ENCODE data around the gene SMPD2. TPM values are rescaled to one million over a fixed set of nuclear protein-coding genes. Genes with fewer than 3 reads are reported as not detected.
A peak's percentile ranks its signal among the peaks of the same experiment; 100 is the strongest.

SMPD2 gene
- total RNA-seq, 4 donors from 2014 or later = 3.9 to 7.7 (median 5.9) TPM

GRCh38 chr6:109456111-109456583 lies 15.6 kb downstream of the SMPD2 start:
- no peak for ATAC-seq

GRCh38 chr6:109456710-109457561 lies 16.4 kb downstream of the SMPD2 start:
- in situ Hi-C loops (cut with MboI; ENCODE audit: low sequenced_read_pairs in 4 of 4) = no loop called here
- Histone ChIP-seq H3K27me3 (no peaks in the 10 kb centered on the region), H3K4me1 (peaks cover 18 to 34% of the 10 kb centered on the region in 2 donors)

More at GRCh38 chr6:109456111-109456583, 15.6 kb downstream of the SMPD2 start:
- TF ChIP-seq, protein P1, sequence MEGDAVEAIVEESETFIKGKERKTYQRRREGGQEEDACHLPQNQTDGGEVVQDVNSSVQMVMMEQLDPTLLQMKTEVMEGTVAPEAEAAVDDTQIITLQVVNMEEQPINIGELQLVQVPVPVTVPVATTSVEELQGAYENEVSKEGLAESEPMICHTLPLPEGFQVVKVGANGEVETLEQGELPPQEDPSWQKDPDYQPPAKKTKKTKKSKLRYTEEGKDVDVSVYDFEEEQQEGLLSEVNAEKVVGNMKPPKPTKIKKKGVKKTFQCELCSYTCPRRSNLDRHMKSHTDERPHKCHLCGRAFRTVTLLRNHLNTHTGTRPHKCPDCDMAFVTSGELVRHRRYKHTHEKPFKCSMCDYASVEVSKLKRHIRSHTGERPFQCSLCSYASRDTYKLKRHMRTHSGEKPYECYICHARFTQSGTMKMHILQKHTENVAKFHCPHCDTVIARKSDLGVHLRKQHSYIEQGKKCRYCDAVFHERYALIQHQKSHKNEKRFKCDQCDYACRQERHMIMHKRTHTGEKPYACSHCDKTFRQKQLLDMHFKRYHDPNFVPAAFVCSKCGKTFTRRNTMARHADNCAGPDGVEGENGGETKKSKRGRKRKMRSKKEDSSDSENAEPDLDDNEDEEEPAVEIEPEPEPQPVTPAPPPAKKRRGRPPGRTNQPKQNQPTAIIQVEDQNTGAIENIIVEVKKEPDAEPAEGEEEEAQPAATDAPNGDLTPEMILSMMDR (IDR thresholded peaks at IDR 0.05 in 4 of 5, conservative IDR thresholded peaks at IDR 0.05 in 1 of 5) = no peak
- H3K4me1 ChIP-seq = peaks cover 18 to 34% of the 10 kb centered on the region in 2 donors
- H3K27ac ChIP-seq = peak overlapping the region; percentile 61 to 74 (median 72)
- H3K4me3 ChIP-seq = peak overlapping the region; percentile 67 to 94 (median 80)
- no peak for DNase-seq
- peaks cover 0 to 4% of the 10 kb centered on the region in 2 donors for H3K36me3 ChIP-seq
- H3K9me3 ChIP-seq = no peaks in the 10 kb centered on the region
- in situ Hi-C loops (cut with MboI; ENCODE audit: low sequenced_read_pairs in 4 of 4) (no loop called here), intact Hi-C loops (cut with DNase I; ENCODE audit: low total_unique reads) (loop anchor here (2.0 to 10.0 kb wide), 4 partner anchors 27 to 901 kb away; partner anchors contain the start of genes AK9, CD164, FIG4 and ZBTB24)
- H3K27me3 ChIP-seq = no peaks in the 10 kb centered on the region

DNA sequence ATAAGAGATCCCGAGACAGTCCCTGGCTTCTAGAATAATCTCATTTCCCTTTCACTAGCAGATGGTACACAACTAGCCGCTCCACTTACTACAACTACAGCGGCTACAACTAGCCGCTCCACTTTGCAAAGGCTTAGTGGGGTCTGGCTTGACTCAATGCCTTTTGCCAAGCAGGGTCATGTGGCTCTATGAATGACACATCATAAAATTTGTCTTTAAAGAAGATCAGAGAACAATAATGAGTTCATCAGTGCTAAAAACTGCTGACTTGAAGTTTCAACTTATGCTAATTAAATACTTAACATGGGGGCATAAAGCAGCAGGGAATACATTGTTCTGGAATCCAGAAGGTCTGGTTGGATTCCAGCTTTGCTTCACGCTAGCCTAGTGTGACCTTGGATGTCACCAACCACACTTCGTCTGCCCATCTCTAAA lies 17.1 kb downstream of the SMPD2 start:
- H3K9me3 ChIP-seq = no peaks in the 10 kb centered on the region
- intact Hi-C loops (cut with DNase I; ENCODE audit: low total_unique reads) (loop anchor here (2.0 to 10.0 kb wide), 4 partner anchors 25 to 903 kb away; partner anchors contain the start of genes AK9, CD164, FIG4 and ZBTB24), in situ Hi-C loops (cut with MboI; ENCODE audit: low sequenced_read_pairs in 4 of 4) (no loop called here)
- H3K4me3 ChIP-seq = no peak overlapping the region
- peak overlapping the region; percentile 61 to 72 (median 68) for H3K27ac ChIP-seq
- peaks cover 0 to 5% of the 10 kb centered on the region in 2 donors for H3K36me3 ChIP-seq
- ATAC-seq (peak in 1 of 2 donors; percentile 4), DNase-seq (no peak)
- no peaks in the 10 kb centered on the region for H3K27me3 ChIP-seq
- H3K4me1 ChIP-seq = peaks cover 18 to 34% of the 10 kb centered on the region in 2 donors
- TF ChIP-seq, protein P1 (IDR thresholded peaks at IDR 0.05 in 4 of 5, conservative IDR thresholded peaks at IDR 0.05 in 1 of 5) = no peak
- no peak for TF ChIP-seq POLR2A (IDR thresholded peaks at IDR 0.05)

More at GRCh38 chr6:109456710-109457561, 16.4 kb downstream of the SMPD2 start:
- H3K9me3 ChIP-seq = no peaks in the 10 kb centered on the region
- intact Hi-C loops (cut with DNase I; ENCODE audit: low total_unique reads) = loop anchor here (2.0 to 10.0 kb wide), 4 partner anchors 26 to 902 kb away; partner anchors contain the start of genes AK9, CD164, FIG4 and ZBTB24
- H3K4me3 ChIP-seq = peak overlapping the region; percentile 25 to 83 (median 72)
- H3K27ac ChIP-seq = peak overlapping the region; percentile 61 to 74 (median 72)
- peak; percentile 33 to 69 for DNase-seq
- ATAC-seq = peak; percentile 55 to 57
- H3K36me3 ChIP-seq = peaks cover 0 to 5% of the 10 kb centered on the region in 2 donors
- TF ChIP-seq, protein P1 (IDR thresholded peaks at IDR 0.05 in 4 of 5, conservative IDR thresholded peaks at IDR 0.05 in 1 of 5) = no peak
- TF ChIP-seq POLR2A (IDR thresholded peaks at IDR 0.05) = peak in 1 of 2 donors; percentile 15

DNA sequence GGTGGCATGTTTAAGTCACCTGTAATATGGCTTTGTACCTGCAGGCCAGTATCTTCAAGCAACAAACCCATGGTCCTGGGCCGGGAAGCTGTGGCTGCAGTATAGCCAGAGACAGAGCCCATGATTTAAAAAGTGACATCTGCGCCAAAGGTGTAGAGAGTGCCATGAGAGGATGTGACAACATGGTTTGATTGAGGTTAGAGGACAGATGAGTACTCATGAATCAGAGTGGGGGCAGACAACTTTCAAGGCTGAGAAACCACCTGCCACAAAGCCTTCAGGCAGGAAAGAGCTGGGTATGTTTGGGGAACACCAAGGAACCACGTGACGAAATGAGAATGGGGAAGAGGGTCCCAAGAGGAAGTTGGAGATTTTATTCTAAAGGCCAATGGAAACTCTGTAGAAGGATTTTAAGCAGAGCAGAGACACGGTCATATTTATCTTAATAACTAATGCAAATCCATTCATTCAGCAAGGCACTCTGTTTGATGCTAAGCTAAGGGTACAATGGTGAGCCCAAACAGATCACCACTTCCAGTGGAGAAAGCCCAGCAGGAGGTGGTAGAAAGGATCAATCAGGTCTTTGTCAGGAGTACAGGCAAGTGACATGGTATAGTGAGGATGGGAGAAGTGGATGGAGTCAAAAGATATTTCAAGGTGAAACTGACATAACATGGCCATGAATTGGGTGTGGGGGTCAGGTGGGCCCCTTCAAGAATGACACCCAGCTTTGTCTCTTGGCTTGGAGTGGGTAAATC lies 18.4 kb downstream of the SMPD2 start:
- no peak for TF ChIP-seq POLR2A (IDR thresholded peaks at IDR 0.05)
- TF ChIP-seq, protein P1 (IDR thresholded peaks at IDR 0.05 in 4 of 5, conservative IDR thresholded peaks at IDR 0.05 in 1 of 5) = no peak
- intact Hi-C loops (cut with DNase I; ENCODE audit: low total_unique reads) (loop anchor here (5.0 to 10.0 kb wide), 3 partner anchors 77 to 904 kb away; partner anchors contain the start of genes AK9, CD164 and FIG4), in situ Hi-C loops (cut with MboI; ENCODE audit: low sequenced_read_pairs in 4 of 4) (no loop called here)
- no peak overlapping the region for H3K4me3 ChIP-seq
- peaks cover 0 to 5% of the 10 kb centered on the region in 2 donors for H3K36me3 ChIP-seq
- H3K27me3 ChIP-seq = no peaks in the 10 kb centered on the region
- H3K27ac ChIP-seq = no peak overlapping the region
- peaks cover 18 to 34% of the 10 kb centered on the region in 2 donors for H3K4me1 ChIP-seq
- no peaks in the 10 kb centered on the region for H3K9me3 ChIP-seq
- DNase-seq = no peak
- no peak for ATAC-seq

Data from gastrocnemius medialis (tissue), 4 donors.